Measurements from ENCODE around the gene HOOK2.

Gene HOOK2

DNA sequence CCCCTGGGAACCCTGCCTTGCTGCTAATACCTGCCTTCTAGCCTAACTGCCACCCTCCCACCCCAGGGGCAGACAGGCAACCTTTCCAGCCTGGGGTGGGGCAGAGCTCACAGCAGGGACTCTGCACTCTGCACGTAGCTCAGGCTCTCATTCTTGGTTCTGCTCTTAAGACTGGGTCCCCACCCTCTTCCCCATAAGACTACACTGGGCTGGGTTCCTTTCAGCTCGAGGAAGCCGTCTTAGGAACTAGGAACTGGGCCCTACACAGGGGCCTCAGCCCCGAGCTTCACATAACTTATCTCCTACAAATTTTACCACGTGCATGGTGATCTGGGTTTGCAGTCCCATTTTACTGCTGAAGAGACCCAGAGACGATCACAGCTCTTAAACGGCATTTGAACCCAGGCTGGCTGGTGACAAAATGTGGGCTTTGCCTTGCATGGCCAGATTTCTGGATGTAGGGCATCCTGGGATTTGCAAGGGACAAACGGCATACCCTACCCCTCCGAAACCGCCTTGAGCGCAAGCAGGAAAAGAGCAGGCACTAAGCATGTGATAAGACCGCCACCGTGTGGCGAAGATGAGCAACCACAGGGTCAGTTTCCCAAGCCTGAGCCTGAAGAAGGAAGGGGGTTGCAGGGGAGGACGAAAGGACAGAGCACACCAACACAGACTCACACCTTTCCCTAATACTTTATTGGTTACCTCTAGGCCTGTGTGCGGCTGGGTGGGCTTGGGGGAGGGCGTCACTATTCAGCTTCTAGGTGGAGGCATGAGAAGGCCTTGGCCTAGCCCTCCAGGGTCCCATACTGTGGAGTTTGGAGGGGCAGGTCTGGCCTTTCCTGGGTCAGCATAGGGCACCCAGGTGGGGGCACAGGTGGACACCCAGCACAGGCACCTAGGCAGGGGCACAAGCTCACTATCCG, 21.1 kb upstream of the HOOK2 start:
- H3K36me3 ChIP-seq (ENCODE audit: insufficient read depth) = no peaks in the 10 kb centered on the region
- no peak overlapping the region for H3K9ac ChIP-seq
- no peak overlapping the region for H3K4me3 ChIP-seq (IDR thresholded peaks at IDR 0.05; ENCODE audit: insufficient read depth, low read depth, low read length)
- H4K20me1 ChIP-seq (ENCODE audit: insufficient read depth) = no peaks in the 10 kb centered on the region
- H3K4me1 ChIP-seq (ENCODE audit: low read depth, poor library complexity, severe bottlenecking) = peaks cover 22% of the 10 kb centered on the region
- H3K27me3 ChIP-seq (ENCODE audit: insufficient read depth, low read depth) = peaks cover 1% of the 10 kb centered on the region; the same call in 1 of the 2 replicates
- H3K79me2 ChIP-seq (ENCODE audit: insufficient read depth, low read depth) = peaks cover 19% of the 10 kb centered on the region
- TF ChIP-seq, protein P1, sequence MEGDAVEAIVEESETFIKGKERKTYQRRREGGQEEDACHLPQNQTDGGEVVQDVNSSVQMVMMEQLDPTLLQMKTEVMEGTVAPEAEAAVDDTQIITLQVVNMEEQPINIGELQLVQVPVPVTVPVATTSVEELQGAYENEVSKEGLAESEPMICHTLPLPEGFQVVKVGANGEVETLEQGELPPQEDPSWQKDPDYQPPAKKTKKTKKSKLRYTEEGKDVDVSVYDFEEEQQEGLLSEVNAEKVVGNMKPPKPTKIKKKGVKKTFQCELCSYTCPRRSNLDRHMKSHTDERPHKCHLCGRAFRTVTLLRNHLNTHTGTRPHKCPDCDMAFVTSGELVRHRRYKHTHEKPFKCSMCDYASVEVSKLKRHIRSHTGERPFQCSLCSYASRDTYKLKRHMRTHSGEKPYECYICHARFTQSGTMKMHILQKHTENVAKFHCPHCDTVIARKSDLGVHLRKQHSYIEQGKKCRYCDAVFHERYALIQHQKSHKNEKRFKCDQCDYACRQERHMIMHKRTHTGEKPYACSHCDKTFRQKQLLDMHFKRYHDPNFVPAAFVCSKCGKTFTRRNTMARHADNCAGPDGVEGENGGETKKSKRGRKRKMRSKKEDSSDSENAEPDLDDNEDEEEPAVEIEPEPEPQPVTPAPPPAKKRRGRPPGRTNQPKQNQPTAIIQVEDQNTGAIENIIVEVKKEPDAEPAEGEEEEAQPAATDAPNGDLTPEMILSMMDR (conservative IDR thresholded peaks at IDR 0.05; ENCODE audit: low read depth, low read length) = peak; percentile 89
- H2AFZ ChIP-seq (ENCODE audit: low read depth) = peak overlapping the region; percentile 66; the same call in 1 of the 2 replicates
- peak overlapping the region; percentile 53 for H3K4me2 ChIP-seq
- H3K27ac ChIP-seq = no peak overlapping the region

DNA sequence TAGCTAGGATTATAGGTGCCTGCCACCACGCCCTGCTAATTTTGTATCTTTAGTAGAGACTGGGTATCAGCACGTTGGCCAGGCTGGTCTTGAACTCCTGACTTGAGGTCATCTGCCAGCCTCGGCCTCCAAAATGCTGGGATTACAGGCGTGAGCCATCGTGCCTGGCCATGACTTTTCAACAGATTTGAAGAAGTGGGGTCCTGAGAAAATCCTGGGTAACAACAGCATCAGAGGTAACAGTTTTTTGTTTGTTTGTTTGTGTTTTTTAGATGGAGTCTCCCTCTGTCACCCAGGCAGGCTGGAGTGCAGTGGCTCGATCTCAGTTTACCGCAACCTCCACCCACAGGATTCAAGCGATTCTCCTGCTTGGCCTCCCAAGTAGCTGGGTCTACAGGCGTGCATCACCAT, 19.6 kb upstream of the HOOK2 start:
- peaks cover 20% of the 10 kb centered on the region for H3K79me2 ChIP-seq (ENCODE audit: insufficient read depth, low read depth)
- H2AFZ ChIP-seq (ENCODE audit: low read depth) = no peak overlapping the region
- no peaks in the 10 kb centered on the region for H3K27me3 ChIP-seq (ENCODE audit: insufficient read depth, low read depth)
- H4K20me1 ChIP-seq (ENCODE audit: insufficient read depth) = no peaks in the 10 kb centered on the region
- TF ChIP-seq, protein P1 (conservative IDR thresholded peaks at IDR 0.05; ENCODE audit: low read depth, low read length) = no peak
- no peaks in the 10 kb centered on the region for H3K36me3 ChIP-seq (ENCODE audit: insufficient read depth)
- H3K27ac ChIP-seq = no peak overlapping the region
- H3K4me3 ChIP-seq (IDR thresholded peaks at IDR 0.05; ENCODE audit: insufficient read depth, low read depth, low read length) = no peak overlapping the region
- H3K4me1 ChIP-seq (ENCODE audit: low read depth, poor library complexity, severe bottlenecking) = peaks cover 30% of the 10 kb centered on the region
- no peak overlapping the region for H3K4me2 ChIP-seq
- no peak overlapping the region for H3K9ac ChIP-seq

DNA sequence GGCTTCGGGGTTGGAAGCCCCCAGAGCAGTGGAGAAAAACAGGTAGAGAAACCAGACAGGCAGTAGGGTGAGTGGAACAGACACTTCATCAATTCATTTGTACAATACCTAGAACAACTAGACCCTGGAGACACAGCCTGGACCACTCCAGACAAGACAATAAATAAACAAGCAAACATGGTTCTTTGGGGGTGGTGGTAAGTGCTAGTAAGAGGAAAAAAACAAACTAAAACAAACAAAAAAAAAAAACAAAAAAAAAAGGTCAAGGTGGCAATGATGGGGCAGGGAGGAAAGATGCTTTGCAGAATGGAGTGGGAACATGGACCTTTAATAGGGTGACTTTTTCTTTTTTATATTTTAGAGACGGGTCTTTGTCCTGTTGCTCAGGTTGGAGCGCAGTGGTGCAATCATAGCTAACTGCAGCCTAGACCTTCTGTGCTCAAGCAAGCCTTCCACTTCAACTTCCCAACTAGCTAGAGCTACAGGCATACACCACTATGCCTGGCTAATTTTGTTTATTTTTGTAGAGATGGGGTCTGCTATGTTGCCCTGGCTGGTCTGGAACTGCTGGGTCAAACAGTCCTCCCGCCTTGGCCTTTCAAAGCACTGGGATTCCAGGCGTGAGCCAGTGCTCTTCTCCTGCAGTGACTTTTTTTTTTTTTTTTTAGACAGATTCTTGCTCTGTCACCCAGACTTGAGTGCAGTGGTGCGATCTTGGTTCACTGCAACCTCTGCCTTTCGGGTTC, 19.0 kb upstream of the HOOK2 start:
- H3K27me3 ChIP-seq (ENCODE audit: insufficient read depth, low read depth) = no peaks in the 10 kb centered on the region
- peak overlapping the region; percentile 76 for H3K9ac ChIP-seq
- H3K4me2 ChIP-seq = peak overlapping the region; percentile 97
- H3K79me2 ChIP-seq (ENCODE audit: insufficient read depth, low read depth) = peaks cover 20% of the 10 kb centered on the region
- H4K20me1 ChIP-seq (ENCODE audit: insufficient read depth) = no peaks in the 10 kb centered on the region
- peak overlapping the region; percentile 78 for H3K27ac ChIP-seq
- H3K4me3 ChIP-seq (IDR thresholded peaks at IDR 0.05; ENCODE audit: insufficient read depth, low read depth, low read length) = no peak overlapping the region
- H3K36me3 ChIP-seq (ENCODE audit: insufficient read depth) = no peaks in the 10 kb centered on the region
- TF ChIP-seq, protein P1 (conservative IDR thresholded peaks at IDR 0.05; ENCODE audit: low read depth, low read length) = no peak
- peaks cover 30% of the 10 kb centered on the region for H3K4me1 ChIP-seq (ENCODE audit: low read depth, poor library complexity, severe bottlenecking)
- H2AFZ ChIP-seq (ENCODE audit: low read depth) = peak overlapping the region; percentile 34; the same call in 1 of the 2 replicates

DNA sequence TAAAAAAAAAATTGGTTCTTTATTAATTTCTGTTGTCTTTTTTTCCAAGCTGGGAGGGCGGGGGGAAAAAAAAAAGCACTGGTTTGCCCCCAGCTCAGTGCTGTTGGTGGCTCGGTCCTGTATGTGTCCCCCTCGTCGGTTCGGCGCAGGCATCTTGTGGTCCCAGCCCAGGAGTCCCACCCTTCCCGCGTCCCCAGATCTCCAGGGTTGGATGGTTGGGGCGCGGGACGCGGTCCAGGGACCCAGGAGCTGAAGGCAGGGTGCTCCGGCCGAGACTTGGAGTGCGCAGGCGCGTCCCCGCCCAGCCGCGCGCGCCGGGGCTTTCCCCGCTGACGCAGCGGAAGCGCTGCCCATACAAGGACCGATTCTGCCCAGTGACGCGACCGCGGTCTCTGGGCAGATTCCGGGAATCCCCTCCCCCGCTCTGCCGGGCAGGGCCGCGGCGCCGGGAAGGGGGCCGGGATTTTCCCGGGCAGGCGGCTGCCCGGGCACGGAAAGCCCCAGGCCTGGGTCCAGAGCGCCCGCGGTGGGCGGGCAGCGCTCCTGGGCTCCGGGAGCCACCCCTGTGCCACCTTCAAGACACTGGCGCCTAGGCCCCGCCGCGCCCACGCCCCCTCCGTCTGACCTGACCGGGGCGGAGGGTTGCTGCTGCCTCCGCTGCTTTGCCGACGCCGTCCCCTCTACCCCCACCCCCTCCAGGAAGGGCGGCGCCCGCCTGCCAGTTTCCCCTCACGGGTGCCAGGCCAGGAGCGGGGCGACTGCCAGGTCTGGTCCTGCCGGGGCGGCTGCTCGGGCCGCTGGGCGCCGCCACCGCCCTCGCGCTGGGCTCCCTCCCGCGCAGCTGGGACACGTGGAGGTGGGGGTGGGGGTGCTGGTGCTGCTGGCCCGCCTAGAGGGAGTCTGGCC, 18.2 kb upstream of the HOOK2 start:
- H3K4me2 ChIP-seq = peak overlapping the region; percentile 97
- H3K27ac ChIP-seq = peak overlapping the region; percentile 78
- H3K9ac ChIP-seq = peak overlapping the region; percentile 76
- no peaks in the 10 kb centered on the region for H4K20me1 ChIP-seq (ENCODE audit: insufficient read depth)
- H2AFZ ChIP-seq (ENCODE audit: low read depth) = peak overlapping the region; percentile 34; the same call in 1 of the 2 replicates
- H3K79me2 ChIP-seq (ENCODE audit: insufficient read depth, low read depth) = peaks cover 20% of the 10 kb centered on the region
- TF ChIP-seq, protein P1 (conservative IDR thresholded peaks at IDR 0.05; ENCODE audit: low read depth, low read length) = no peak
- H3K27me3 ChIP-seq (ENCODE audit: insufficient read depth, low read depth) = no peaks in the 10 kb centered on the region
- H3K36me3 ChIP-seq (ENCODE audit: insufficient read depth) = no peaks in the 10 kb centered on the region
- H3K4me3 ChIP-seq (IDR thresholded peaks at IDR 0.05; ENCODE audit: insufficient read depth, low read depth, low read length) = no peak overlapping the region
- H3K4me1 ChIP-seq (ENCODE audit: low read depth, poor library complexity, severe bottlenecking) = peaks cover 31% of the 10 kb centered on the region
